Adrenal gland (tissue), 12 donors: ENCODE results near the gene KDM4B. TPM values are rescaled to one million over a fixed set of nuclear protein-coding genes. Genes with fewer than 3 reads are reported as not detected.

Experiments used
- DNase-seq, 7 donors: peaks; one replicate each; pipeline ENCODE4 v3.0.0-alpha.2; 2019 to 2020
- H3K27ac ChIP-seq, 5 donors: fragments of 200-600 bp; sonication (generic) in 4 of 5; 1 replicate in 3 of 5; 2 replicates in 2 of 5; pipeline versions ENCODE4 v1.5.1 to v1.8.0; 2016 to 2020; ENCODE audit warnings: mild to moderate bottlenecking in 1 of 5
- H3K27me3 ChIP-seq: fragments of 200-600 bp; 2 replicates; pipeline ENCODE4 v1.8.0; 2021
- H3K36me3 ChIP-seq, 2 donors: fragments of 200-600 bp; replicated peaks in 1 of 2; 1 replicate in 1 of 2; 2 replicates in 1 of 2; pipeline versions ENCODE4 v1.5.1 to v1.8.0; 2018 to 2022
- H3K4me1 ChIP-seq, 2 donors: fragments of 200-600 bp; replicated peaks in 1 of 2; 1 replicate in 1 of 2; 2 replicates in 1 of 2; pipeline versions ENCODE4 v1.5.1 to v1.8.0; 2018 to 2021
- H3K4me3 ChIP-seq, 4 donors: fragments of 200-600 bp; sonication (generic) in 3 of 4; one replicate each; pipeline ENCODE4 v1.5.1; 2016 to 2018
- H3K9me3 ChIP-seq, 3 donors: fragments of 200-600 bp; sonication (generic) in 1 of 3; replicated peaks in 1 of 3; 1 replicate in 2 of 3; 2 replicates in 1 of 3; pipeline versions ENCODE4 v1.5.1 to v1.8.0; 2016 to 2021
- POLR2A ChIP-seq, 2 donors: fragments of 450-650 bp; IDR thresholded peaks; one replicate each; pipeline ENCODE4 v1.6.1; 2017; ENCODE audit warnings: antibody characterized with exemption in 2 of 2, mild to moderate bottlenecking in 2 of 2, moderate library complexity in 1 of 2
- WGBS, 4 donors: extraction: QIAGEN DNeasy Blood & Tissue Kit in 2 of 4; methylation state at CpG; one replicate each; pipeline versions ENCODE4 v1.1.5 to v1.1.7; 2013 to 2017; 5-methylcytosine and 5-hydroxymethylcytosine counted together
- intact Hi-C, 2 donors: fragments of 100-400 bp; cut with DNase I; formaldehyde crosslinking; loops; one replicate each; pipeline versions ENCODE4 v1.14.1 to v1.15.0; 2022 to 2023
- polyA plus RNA-seq, 3 donors: library from polyadenylated mRNA; stranded (reverse); fragments of 200-250 nt in 2 of 3; fragments of 350-450 nt in 1 of 3; fragmentation: Illumina TruSeq in 1 of 3; extraction: RNeasy Lipid Tissue Mini Kit (QIAGEN cat#74804) in 1 of 3; gene quantifications; one replicate each; pipeline ENCODE4 v1.2.3, GENCODE V29; 2013 to 2014
- total RNA-seq, 9 donors: library from RNA; depleted of rRNA in 4 of 9; stranded (reverse); fragments of >200 nt in 4 of 9; fragments of 120-200 nt in 1 of 9; fragmentation: NEBNext Ultra II Directional in 1 of 9; extraction: Animal tissue kit (Norgen Biotek cat#: 25700) in 1 of 9; gene quantifications; one replicate each; pipeline versions ENCODE4 v1.1.0 to v1.2.4, GENCODE V29; 2013 to 2023
- TF ChIP-seq, protein P1 (sequence below), 6 experiments: fragments of 450-650 bp in 4 of 6; fragments of 200-600 bp in 2 of 6; sonication (generic) in 1 of 6; IDR thresholded peaks; 1 replicate in 5 of 6; 2 replicates in 1 of 6; pipeline versions ENCODE4 v1.5.1 to v1.8.0; 2016 to 2021; ENCODE audit warnings: antibody characterized with exemption in 6 of 6, mild to moderate bottlenecking in 2 of 6, moderate library complexity in 1 of 6
- donor health status: healthy with polysubstance abuse.
- donor health status: Bipolar disorder and iron deficiency.
- donor health status: DM: yes; HTN: yes; CAD: no.
- donor health status: DM: no; HTN: no; CAD: no.
- donor health status: DM: no; HTN: no; CAD: no.
- donor health status: DM: yes; HTN: yes; CAD: no.

KDM4B gene
- total and polyA plus RNA-seq, 12 donors = 9.8 to 65.1 (median 39.9) TPM

DNA sequence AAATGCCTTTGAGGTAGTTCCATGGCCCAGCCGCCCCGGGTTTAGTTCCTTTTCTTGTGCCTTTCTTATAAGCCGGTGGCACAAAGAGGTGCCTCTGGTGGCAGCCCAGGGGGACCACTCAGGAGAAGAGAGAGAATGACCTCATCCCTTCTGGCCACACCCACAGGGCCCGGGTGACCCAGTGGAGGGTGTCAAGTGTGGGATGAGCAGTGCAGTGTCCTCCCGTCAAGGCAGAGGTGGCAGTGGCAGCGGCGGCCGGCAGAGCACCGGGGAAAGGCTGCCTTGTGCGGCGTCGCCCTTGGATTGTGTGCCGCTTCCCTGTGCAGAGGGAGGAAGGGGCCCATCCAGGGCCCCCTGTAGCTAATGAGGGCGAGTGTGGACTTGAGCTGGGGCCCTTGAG, 47.9 kb downstream of the KDM4B start:
- WGBS, 4 donors = 91 to 92% (median 91%) methylated on average over 5 to 14 of the region's 14 CpGs
- no peak for DNase-seq
- Histone ChIP-seq H3K4me3 (no peak overlapping the region), H3K9me3 (no peaks in the 10 kb centered on the region), H3K27ac (no peak overlapping the region), H3K36me3 (peaks cover 0 to 20% of the 10 kb centered on the region in 2 donors), H3K4me1 (peaks cover under 1 to 4% of the 10 kb centered on the region in 2 donors), H3K27me3 (no peaks in the 10 kb centered on the region)
- intact Hi-C loops = no loop called here
- no peak for TF ChIP-seq POLR2A (IDR thresholded peaks at IDR 0.05)
- TF ChIP-seq, protein P1, sequence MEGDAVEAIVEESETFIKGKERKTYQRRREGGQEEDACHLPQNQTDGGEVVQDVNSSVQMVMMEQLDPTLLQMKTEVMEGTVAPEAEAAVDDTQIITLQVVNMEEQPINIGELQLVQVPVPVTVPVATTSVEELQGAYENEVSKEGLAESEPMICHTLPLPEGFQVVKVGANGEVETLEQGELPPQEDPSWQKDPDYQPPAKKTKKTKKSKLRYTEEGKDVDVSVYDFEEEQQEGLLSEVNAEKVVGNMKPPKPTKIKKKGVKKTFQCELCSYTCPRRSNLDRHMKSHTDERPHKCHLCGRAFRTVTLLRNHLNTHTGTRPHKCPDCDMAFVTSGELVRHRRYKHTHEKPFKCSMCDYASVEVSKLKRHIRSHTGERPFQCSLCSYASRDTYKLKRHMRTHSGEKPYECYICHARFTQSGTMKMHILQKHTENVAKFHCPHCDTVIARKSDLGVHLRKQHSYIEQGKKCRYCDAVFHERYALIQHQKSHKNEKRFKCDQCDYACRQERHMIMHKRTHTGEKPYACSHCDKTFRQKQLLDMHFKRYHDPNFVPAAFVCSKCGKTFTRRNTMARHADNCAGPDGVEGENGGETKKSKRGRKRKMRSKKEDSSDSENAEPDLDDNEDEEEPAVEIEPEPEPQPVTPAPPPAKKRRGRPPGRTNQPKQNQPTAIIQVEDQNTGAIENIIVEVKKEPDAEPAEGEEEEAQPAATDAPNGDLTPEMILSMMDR (IDR thresholded peaks at IDR 0.05) = no peak

DNA sequence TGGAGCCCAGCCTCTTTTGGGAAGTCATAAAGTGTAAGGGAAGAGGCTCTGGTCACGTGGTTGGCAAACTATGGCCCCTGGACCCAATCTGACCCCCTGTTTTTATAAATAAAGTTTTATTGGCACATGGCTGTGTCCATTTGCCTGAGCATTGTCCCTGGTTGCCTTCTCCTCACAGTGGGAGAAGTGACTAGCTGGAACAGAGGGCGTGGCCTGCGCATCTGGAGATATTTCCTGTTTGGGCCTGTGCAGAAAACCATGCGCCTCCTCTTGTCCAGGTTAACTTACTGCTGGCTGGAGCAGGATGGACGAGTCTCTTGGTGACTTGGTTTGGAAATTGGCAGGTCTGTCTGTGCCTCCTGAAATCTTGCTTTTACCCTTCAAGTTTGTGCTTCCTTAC, 48.3 kb downstream of the KDM4B start:
- Histone ChIP-seq H3K27me3 (no peaks in the 10 kb centered on the region), H3K4me3 (no peak overlapping the region), H3K9me3 (no peaks in the 10 kb centered on the region), H3K4me1 (no peaks in the 10 kb centered on the region), H3K27ac (no peak overlapping the region), H3K36me3 (peaks cover 0 to 20% of the 10 kb centered on the region in 2 donors)
- WGBS, 4 donors = 87 to 93% (median 89%) methylated on average over 5 of the region's 5 CpGs
- no peak for TF ChIP-seq POLR2A (IDR thresholded peaks at IDR 0.05)
- TF ChIP-seq, protein P1 (IDR thresholded peaks at IDR 0.05) = no peak
- no peak for DNase-seq
- intact Hi-C loops = no loop called here

DNA sequence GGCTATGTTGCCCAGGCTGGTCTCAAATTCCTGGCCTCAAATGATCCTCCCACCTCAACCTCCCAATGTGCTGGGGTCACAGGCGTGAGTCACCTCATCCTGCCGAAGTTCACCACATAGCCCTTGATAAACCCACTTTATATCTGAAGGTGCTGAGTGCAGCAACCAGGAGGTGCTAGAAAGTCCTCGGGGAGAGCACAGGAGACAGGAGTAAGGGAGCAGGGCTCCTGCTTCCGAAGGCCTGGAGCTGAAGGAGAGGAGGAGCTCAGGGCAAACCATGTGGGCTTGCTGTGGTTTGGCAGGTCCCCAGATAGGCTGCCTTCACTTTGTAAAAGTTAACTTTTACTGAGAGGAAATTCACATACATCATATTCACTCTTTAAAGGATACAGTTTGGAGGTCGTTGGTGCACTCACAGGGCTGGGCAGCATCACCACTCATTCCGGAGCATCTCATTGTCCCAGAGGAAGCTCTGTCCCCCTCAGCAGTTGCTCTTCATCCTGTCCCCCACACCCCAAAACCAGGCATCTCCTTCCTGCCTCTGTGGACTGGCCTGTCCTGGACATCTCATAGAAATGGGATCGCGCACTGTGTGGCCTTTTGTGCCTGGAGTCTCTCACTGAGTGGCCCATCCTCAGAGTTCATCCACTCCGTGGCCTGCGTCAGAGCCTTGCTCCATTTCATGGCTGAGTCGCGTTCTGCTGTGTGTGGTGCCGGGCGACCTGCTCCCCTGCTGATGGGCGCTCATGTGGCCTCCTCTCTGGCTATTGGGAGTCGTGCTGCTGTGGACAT, 49.5 kb downstream of the KDM4B start:
- Histone ChIP-seq H3K36me3 (peaks cover 0 to 20% of the 10 kb centered on the region in 2 donors), H3K27me3 (no peaks in the 10 kb centered on the region), H3K4me3 (no peak overlapping the region), H3K27ac (no peak overlapping the region), H3K9me3 (no peaks in the 10 kb centered on the region), H3K4me1 (peaks cover 7% of the 10 kb centered on the region in 2 donors)
- WGBS, 4 donors = 66 to 78% (median 75%) methylated on average over 11 to 16 of the region's 16 CpGs
- no peak for DNase-seq
- intact Hi-C loops = no loop called here
- no peak for TF ChIP-seq POLR2A (IDR thresholded peaks at IDR 0.05)
- TF ChIP-seq, protein P1 (IDR thresholded peaks at IDR 0.05) = no peak

DNA sequence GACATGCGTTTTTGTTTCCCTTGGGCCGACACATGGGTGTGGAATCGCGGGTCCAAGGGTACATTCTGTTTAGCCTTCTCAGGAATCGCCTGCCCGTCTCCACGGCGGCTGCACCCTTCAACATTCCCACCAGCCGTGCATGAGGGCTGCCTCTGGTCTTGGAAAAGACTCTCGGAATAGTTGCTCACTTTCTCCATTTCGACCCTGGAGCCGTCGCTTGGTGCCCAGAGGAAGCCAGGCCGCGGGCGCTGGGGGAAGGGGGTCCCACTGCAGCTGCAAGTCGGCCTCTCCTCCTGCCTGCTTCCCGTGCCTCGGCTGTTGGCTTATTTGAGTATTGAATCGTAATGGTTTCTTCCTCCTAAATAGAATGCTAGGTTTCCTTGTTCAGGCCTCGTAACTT, 51.5 kb downstream of the KDM4B start:
- Histone ChIP-seq H3K4me3 (no peak overlapping the region), H3K27ac (no peak overlapping the region), H3K9me3 (no peaks in the 10 kb centered on the region), H3K4me1 (peaks cover 11 to 13% of the 10 kb centered on the region in 2 donors), H3K27me3 (no peaks in the 10 kb centered on the region), H3K36me3 (peaks cover 0 to 20% of the 10 kb centered on the region in 2 donors)
- 87 to 95% (median 91%) methylated on average over 20 to 21 of the region's 21 CpGs for WGBS, 4 donors
- intact Hi-C loops = loop anchor here in 1 of 2 donors (10.0 kb wide), 1 partner anchor 46 kb away; no protein-coding TSS in a partner anchor
- DNase-seq = no peak
- no peak for TF ChIP-seq POLR2A (IDR thresholded peaks at IDR 0.05)
- TF ChIP-seq, protein P1 (IDR thresholded peaks at IDR 0.05) = no peak
